NB4 (cell line): ENCODE measurements around the gene VGF.

Experiments
- CTCF ChIP-seq: IDR thresholded peaks from one replicate; pipeline ENCODE4 v1.5.1; 2012; ENCODE audit warnings: low read depth, low read length
- MAX ChIP-seq: IDR thresholded peaks from 2 replicates; pipeline ENCODE4 v1.6.1; 2011; ENCODE audit warnings: low read depth, low read length
- MYC ChIP-seq: IDR thresholded peaks from 2 replicates; pipeline ENCODE4 v1.6.1; 2011; ENCODE audit warnings: low read depth, low read length
- POLR2A ChIP-seq: IDR thresholded peaks from 2 replicates; pipeline ENCODE4 v1.6.1; 2011; ENCODE audit warnings: mild to moderate bottlenecking; ENCODE audit not compliant: insufficient read length; ENCODE audit errors: extremely low read depth

- TF ChIP-seq POLR2A, result peak; percentile 39
- TF ChIP-seq CTCF, result no peak
- peak; percentile 60; the same call in 1 of the 2 replicates for TF ChIP-seq MYC
- peak; percentile 52 for TF ChIP-seq MAX
These were observed 1.9 kb downstream of the VGF start for GRCh38 chr7:101163279-101164070.
